COLO829 (cell line): ENCODE data around the gene COLEC12.

ENCODE experiments used
- DNase-seq: peaks from one replicate; pipeline ENCODE4 v3.0.0; 2012; ENCODE audit warnings: low spot score

Gene COLEC12

GRCh38 chr18:500632-501405 is at the start of gene COLEC12:
TSS of gene COLEC12 (minus strand) at chr18:500701. CDS start at chr18:500514, 187 bp downstream.
- no peak for DNase-seq

GRCh38 chr18:549967-550366 is 49.5 kb upstream of the COLEC12 start:
- no peak for DNase-seq

GRCh38 chr18:543447-544078 is 43.1 kb upstream of the COLEC12 start:
- DNase-seq: no peak

- DNase-seq: no peak
These were observed 33.6 kb upstream of the COLEC12 start for GRCh38 chr18:533995-534601.

GRCh38 chr18:532632-533031 is 32.1 kb upstream of the COLEC12 start:
- no peak for DNase-seq

- no peak for DNase-seq
These were observed 31.5 kb upstream of the COLEC12 start for GRCh38 chr18:532018-532417.

- no peak for DNase-seq
These were observed 26.6 kb upstream of the COLEC12 start for GRCh38 chr18:527146-527545.

GRCh38 chr18:526681-527080 is 26.2 kb upstream of the COLEC12 start:
- DNase-seq: no peak

GRCh38 chr18:525036-525797 is 24.7 kb upstream of the COLEC12 start:
- no peak for DNase-seq

- no peak for DNase-seq
These were observed 24.0 kb upstream of the COLEC12 start for GRCh38 chr18:524466-524865.

- no peak for DNase-seq
These were observed 23.1 kb upstream of the COLEC12 start for GRCh38 chr18:523561-523960.

GRCh38 chr18:519019-519879 is 18.7 kb upstream of the COLEC12 start:
- DNase-seq: no peak

GRCh38 chr18:518081-518480 is 17.6 kb upstream of the COLEC12 start:
- DNase-seq: no peak

GRCh38 chr18:515838-516237 is 15.3 kb upstream of the COLEC12 start:
- DNase-seq: no peak

- no peak for DNase-seq
These were observed 14.8 kb upstream of the COLEC12 start for GRCh38 chr18:515156-515815.

- DNase-seq: no peak
These were observed 13.5 kb upstream of the COLEC12 start for GRCh38 chr18:513826-514530.

- no peak for DNase-seq
These were observed 12.5 kb upstream of the COLEC12 start for GRCh38 chr18:512957-513356.

GRCh38 chr18:508835-509234 is 8.3 kb upstream of the COLEC12 start:
- DNase-seq: no peak

- DNase-seq: no peak
These were observed 7.1 kb upstream of the COLEC12 start for GRCh38 chr18:507636-508035.

- no peak for DNase-seq
These were observed 6.3 kb upstream of the COLEC12 start for GRCh38 chr18:506801-507200.
